HG03280 (cell line): ENCODE results near the gene C12orf75.
"Not testable (repeated sequence)": the region's sequence is repeated elsewhere in the genome, so short reads cannot be mapped to it uniquely, and the experiment has no call there.

Source experiments
- ATAC-seq: cut with Tn5 transposase; IDR thresholded peaks from one replicate; pipeline ENCODE4 v1.9.1; 2021; ENCODE audit warnings: mild to moderate bottlenecking, moderate library complexity; ENCODE audit not compliant: unreplicated experiment

The C12orf75 gene

DNA sequence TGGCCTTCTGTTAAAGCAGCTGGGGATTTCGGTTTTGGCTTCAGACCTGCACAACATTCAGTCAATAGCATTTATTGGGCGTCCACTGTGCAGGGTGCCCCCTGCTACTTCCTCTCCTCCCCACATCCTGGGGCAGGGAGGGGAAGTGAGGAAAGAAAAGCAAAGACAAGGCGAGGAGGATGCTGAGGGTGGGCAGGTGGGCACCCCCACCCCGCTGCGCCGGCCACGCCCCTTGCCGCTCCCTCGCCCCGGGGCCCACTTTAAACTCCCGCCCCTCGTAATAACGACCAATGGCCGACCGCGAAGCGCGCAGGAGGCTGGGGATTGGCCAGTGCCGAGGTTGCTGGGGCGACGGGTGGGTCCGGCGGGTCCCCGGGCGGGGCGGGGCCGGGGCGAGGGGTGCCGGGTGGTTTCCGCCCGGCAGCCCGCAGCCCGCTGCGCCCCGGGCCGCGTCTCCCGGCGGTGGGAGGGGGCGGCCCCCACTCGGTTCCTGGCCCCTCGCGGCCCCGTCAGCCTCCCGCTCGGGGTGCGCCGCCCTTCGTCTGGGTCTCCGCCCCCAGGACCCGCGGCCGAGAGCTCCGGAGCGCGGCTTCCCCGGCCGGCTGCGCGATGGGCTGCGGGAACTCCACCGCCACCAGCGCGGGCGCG lies at the start of gene C12orf75:
Gene C12orf75 (plus strand): TSS at position 409 of the 648 bp plus-strand sequence. CDS start 201 bp downstream, at position 610.
- ATAC-seq, result peak; percentile 89

- ATAC-seq, result no peak
These were observed 49.4 kb upstream of the C12orf75 start for GRCh38 chr12:105280966-105281693.

- no peak for ATAC-seq
These were observed 48.8 kb upstream of the C12orf75 start for GRCh38 chr12:105281694-105282049.

DNA sequence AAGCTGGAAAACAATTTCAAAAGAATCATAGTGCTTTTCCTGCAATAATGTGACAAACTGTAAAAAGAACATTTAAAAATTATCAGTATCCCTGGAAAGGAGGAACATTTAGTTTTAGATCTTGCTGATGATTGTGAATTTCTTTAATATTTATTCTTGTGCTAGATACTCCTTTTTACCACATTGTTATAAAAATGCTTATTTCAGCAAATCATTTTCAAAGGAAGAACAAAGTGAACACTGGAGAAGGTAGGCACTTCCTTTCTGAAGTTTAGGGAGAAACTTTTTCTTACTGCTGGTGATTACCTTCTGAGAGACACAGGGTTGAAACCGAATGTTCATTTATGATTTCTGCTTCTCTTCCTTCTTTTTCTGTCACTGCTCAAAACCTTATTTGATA lies 45.1 kb upstream of the C12orf75 start:
- ATAC-seq, result no peak

- no peak for ATAC-seq
These were observed 43.1 kb upstream of the C12orf75 start for GRCh38 chr12:105287408-105287807.

- no peak for ATAC-seq
These were observed 42.0 kb upstream of the C12orf75 start for GRCh38 chr12:105288311-105288996.

GRCh38 chr12:105289114-105289904 lies 41.2 kb upstream of the C12orf75 start:
- ATAC-seq, result no peak

GRCh38 chr12:105291531-105291930 lies 39.0 kb upstream of the C12orf75 start:
- no peak for ATAC-seq

DNA sequence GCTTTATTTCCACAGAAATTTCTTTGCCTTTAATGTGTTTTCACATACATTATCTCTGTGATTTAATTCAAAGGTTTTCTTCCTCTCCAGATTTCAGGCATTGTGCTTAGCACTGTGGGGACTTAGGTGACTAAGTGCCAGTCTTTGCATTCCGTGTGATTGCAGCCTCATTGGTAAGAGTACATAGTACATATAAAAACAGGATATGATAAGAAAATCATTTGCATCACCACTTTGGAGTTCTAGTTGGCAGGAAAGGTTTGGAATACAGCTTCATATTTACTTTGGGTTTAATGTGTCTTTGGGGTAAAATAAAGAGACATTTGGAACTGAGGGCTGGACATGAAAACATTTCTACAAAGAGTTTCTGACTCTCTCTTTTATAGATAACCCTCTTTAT lies 37.8 kb upstream of the C12orf75 start:
- no peak for ATAC-seq

- ATAC-seq, result no peak
These were observed 37.3 kb upstream of the C12orf75 start for GRCh38 chr12:105293187-105293586.

GRCh38 chr12:105294161-105294560 lies 36.3 kb upstream of the C12orf75 start:
- no peak for ATAC-seq

DNA sequence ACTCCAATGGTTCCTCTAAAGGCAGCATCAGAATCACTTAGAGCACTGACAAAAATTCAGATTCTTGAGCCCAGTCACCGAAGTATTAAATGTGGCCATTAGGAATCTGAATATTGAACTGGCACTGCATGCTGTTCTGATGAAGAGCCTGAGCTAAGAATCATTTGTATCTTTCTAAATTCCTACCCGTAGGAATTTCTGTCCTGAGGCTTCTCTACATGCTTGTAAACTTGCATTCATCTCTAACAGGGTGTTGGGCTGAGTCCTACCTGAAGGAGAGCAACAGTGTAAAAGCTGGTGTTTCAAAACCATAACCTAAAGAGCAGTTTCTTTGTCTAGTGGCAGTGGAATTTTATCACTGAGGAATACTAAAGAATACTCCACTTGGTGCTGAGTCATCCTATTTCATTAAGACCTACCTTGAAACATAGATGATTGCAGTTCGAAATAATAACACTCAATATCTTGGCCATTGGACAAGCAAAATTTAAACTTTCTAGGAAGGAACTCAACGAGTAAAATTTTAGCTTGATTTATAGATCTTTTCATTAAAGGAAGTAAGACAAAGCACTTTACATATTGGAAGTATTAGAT lies 35.5 kb upstream of the C12orf75 start:
- no peak for ATAC-seq

DNA sequence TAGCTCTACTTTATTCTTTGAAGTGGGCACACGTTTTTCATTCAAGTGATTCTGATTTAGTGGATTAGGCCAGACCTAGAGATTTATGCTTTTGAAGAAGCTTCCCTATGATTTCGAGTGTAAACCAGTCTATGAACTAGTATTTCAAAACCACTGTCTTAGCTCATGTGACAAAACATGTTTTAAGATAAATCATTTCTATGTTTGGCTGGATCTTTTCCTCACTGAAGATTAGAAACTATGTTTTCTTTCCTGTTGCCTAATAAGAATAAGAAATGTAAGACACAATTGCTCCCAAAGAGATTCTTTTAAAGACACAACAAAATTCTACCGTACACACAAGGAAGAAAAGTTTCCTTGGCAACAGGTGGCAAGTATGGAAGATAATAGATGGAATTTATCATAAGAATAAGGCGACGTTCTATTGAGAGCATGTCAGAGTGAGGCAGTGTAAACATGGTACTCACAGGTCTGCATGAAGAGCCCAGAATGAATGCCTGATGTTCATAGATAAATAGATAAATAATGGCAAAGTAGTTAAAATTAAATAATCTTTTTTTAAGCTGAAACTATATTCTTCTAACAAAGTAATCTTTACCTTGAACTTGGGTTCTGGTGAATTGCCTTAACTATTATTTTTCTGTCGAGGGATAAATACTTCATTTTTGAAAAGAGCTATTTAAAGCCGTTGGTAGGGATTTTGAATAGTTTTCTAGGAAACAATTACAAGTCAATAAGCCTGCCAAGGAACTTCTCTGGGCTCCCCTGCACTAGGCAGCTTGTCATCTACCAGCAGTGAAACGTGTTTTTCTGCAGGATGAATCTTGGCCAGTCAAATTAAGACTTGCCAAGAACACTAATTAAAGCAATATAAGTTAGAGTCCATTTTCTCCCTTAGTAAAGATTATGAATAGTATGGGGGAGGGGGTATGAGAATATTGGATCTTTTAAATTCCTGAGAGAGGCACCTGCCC lies 34.1 kb upstream of the C12orf75 start:
- ATAC-seq, result no peak

DNA sequence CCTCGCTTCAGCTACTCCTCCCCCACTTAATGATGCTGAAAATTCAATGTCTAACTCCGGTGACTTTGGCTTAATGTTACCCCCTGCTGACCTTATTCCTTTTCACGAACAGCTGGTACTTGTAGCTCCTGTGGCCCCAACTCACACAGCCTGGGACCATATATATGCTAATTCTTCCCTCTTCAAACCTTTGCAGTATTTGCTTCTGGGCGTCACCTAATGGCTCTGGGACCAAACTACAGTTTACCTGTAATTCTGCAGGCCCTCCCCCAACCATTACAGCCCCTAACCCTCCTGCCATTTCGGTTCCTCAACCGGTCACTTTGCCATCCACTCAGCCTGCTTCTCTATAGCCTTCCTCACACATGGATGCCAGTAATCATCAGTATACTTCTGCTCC lies 29.6 kb upstream of the C12orf75 start:
- ATAC-seq, result no peak

GRCh38 chr12:105301696-105302095 lies 28.8 kb upstream of the C12orf75 start:
- no peak for ATAC-seq

GRCh38 chr12:105302986-105303385 lies 27.5 kb upstream of the C12orf75 start:
- ATAC-seq, result not testable (repeated sequence)

DNA sequence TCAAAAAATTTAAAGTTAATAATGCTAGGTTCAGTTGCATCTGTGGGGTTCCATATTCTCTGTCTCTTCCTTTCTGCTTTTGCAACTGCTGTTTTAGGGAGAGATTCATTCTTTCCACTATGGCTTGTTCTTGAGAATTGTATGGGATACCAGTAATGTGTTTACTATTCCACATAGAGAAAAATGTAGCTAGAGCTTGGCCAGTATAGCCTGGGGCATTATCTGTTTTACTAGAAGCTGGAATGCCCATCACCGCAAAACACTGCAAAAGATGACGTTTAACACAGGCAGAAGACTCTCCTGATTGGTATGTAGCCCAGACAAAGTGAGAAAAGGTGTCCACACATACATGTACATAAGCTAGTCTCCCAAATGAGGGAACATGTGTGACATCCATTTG lies 25.9 kb upstream of the C12orf75 start:
- ATAC-seq, result not testable (repeated sequence)

DNA sequence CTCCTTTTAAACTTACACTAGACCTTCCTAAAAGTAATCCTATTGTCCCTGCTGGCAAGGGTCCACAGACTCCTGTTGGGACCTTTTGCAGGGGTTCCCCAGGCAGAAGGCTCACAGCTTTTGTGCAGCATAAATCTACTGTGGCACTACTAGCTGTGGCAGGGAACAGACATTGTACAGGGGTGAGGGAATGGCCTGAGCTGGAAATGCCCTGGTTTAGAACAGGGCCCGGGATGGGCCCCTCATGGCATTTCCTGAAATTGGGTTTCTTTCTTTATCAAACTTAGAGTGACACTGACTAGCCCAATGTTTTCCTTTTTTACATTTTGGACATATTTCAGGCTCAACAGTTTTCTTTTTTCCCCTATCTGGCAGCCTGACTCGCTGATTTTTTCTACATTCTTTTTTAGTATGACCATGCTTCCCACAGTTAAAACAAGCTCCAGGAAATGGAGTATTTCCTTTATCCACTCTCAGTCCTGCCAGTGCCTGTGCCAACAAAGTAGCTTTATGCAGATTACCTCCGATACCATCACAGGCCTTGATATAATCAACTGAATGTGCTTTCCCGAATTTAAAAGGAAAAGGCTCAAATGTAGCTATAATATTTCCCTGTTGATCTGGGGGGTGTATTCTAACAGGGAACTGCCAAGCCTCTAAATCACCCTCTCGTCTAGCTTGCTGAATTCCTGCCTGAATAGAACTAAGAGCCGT lies 22.7 kb upstream of the C12orf75 start:
- ATAC-seq, result not testable (repeated sequence)

GRCh38 chr12:105308839-105309238 lies 21.7 kb upstream of the C12orf75 start:
- ATAC-seq, result not testable (repeated sequence)
